OCI-LY7 (cell line): Measurements from ENCODE around the gene SMIM11.

Source experiments
- EZH2phosphoT487 ChIP-seq: fragments of 200-600 bp; sonication (generic); IDR thresholded peaks from 2 replicates; pipeline ENCODE4 v1.6.1; 2018; ENCODE audit warnings: low read depth, borderline replicate concordance, mild to moderate bottlenecking, mixed run types, antibody characterized with exemption, low read length, moderate library complexity, mixed read lengths
- TF ChIP-seq, protein P1 (sequence below): fragments of 200-600 bp; sonication (generic); conservative IDR thresholded peaks from 2 replicates; pipeline ENCODE4 v1.5.1; 2014; ENCODE audit warnings: mild to moderate bottlenecking, antibody characterized with exemption, low read length, moderate library complexity, mixed read lengths

DNA sequence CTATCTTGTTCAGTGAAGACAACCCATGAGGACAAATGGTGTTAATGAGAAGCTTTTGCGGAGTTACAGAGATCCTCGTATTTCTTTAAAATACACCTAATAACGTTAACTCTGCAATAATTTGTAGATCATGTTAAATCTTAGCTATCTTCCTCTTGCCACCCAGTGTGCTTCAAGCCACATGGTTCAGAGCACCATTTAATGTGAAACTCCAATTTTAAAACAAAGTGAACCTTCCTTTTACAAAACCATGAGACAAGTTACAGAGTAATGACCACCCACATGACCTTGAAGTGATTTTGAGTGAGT lies 13.2 kb upstream of the SMIM11 start:
- TF ChIP-seq, protein P1, sequence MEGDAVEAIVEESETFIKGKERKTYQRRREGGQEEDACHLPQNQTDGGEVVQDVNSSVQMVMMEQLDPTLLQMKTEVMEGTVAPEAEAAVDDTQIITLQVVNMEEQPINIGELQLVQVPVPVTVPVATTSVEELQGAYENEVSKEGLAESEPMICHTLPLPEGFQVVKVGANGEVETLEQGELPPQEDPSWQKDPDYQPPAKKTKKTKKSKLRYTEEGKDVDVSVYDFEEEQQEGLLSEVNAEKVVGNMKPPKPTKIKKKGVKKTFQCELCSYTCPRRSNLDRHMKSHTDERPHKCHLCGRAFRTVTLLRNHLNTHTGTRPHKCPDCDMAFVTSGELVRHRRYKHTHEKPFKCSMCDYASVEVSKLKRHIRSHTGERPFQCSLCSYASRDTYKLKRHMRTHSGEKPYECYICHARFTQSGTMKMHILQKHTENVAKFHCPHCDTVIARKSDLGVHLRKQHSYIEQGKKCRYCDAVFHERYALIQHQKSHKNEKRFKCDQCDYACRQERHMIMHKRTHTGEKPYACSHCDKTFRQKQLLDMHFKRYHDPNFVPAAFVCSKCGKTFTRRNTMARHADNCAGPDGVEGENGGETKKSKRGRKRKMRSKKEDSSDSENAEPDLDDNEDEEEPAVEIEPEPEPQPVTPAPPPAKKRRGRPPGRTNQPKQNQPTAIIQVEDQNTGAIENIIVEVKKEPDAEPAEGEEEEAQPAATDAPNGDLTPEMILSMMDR = peak; percentile 66
- TF ChIP-seq EZH2phosphoT487 = no peak
